GM18951 (cell line): ENCODE measurements around the gene RBBP8NL.

Experiments
- POLR2A ChIP-seq: IDR thresholded peaks from 4 replicates; pipeline ENCODE4 v1.6.1; 2011; ENCODE audit warnings: mild to moderate bottlenecking; ENCODE audit not compliant: insufficient read length, insufficient read depth; ENCODE audit errors: extremely low read depth
- in situ Hi-C: fragments of 300-500 bp; cut with MboI; formaldehyde crosslinking; loops from one replicate; pipeline ENCODE4 v1.12.0; 2022; ENCODE audit warnings: low sequenced_read_pairs, mixed read lengths, inconsistent platforms; ENCODE audit not compliant: unreplicated experiment

Gene RBBP8NL

DNA sequence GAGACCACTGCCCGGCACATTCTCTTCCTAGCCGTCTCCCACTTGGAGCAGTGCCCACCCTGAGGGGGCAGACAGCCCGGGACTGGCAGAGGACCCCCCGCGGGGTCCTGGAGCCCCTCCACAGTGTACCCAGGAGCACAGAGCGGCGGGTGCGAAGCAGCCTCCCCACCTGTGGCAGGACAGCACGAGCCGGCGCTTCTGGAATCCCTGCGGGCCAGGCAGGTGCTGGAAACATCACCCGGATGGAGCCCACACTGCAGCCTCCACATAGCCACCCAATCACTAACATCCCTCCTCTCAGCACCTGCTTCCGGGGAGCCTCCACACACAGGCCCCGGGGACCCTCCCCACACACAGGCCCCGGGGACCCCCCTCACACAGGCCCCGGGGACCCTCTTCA lies 29.8 kb upstream of the RBBP8NL start:
- TF ChIP-seq POLR2A, result no peak
- in situ Hi-C loops, result no loop called here

DNA sequence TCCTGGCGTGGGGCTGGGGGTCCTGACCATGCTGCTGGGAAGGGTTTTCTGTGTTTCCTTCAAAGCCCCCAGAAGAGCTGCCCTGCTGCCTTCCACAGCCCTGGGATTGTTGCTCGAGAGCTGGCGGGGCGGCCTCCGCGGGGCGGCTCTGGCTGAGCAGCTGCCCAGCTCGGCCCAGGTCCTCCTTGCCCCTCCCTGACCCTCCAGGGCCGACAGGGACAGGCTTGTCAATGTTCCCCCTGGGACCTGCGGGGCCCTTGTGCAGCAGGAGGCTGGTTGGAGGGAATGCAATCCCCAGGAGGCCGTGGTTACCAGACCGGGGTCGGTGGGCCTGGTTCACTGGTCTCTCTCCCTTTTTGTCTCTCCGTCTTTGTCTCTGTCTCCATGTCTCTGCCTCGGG lies 28.6 kb upstream of the RBBP8NL start:
- in situ Hi-C loops, result no loop called here
- no peak for TF ChIP-seq POLR2A

DNA sequence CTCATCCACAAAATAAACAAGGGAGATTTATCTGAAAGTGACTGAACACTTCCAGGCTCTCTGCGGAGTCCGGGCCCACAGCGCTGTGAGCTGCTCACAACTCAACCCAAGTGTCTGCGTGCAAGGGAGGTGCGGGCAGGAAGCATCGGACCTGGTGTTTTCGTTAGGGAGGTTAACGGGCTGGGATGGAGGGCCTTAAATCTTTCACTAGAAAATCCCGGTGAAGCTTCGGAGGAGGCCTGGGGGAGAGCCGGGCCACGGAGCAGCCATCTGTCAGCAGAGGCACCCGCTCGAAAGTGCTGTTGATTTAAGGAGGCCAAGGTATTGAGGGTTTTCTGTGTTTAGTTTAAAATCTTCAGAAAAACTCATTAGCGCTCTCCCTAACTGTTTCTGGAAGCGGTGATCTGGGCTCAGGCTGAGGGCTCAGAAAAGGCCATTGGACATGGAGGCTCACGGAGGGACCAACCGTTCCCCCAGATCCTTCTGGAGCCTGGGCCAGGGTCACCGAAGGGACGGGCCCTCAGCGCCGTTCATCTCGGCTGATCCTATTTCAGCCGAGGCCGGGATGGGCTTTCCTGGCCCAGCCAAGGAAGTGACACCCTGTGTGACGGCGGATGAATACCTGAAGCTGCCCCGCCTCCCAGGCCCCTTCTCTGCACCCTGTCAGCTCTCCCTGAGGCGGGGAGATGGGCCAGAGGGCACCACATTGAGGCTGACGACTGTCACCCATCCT lies 27.7 kb upstream of the RBBP8NL start:
- in situ Hi-C loops, result no loop called here
- TF ChIP-seq POLR2A, result no peak

DNA sequence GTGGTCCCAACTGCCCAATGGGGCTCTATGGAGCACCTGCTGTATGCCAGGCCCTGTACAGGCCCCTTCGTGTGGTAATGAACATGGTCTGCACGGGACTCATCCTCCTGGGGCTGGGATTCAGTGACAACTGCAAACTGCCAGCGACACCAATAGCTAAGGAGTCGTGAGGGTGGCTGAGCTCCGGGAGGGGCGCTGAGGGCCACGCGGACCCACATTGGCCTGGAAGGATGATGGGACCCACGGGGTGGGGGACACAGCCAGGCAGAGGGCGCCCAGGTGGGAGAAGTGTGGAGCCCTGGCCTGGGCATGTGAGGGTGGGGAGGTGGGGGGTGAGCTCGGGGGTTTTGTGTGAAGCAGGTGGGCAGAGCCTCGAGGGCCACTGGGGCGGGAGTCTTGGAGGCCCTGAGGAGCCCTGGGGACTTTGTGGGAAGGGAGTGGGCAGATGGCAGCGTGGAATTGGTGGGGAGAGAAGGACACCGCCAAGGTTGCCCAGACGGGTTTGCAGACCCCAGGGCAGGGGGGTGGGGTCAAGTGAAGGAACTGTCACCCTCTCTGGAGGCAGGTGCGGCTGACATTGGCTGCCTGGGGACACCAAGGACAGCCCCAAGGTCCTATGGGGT lies 26.0 kb upstream of the RBBP8NL start:
- in situ Hi-C loops, result no loop called here
- TF ChIP-seq POLR2A, result no peak

DNA sequence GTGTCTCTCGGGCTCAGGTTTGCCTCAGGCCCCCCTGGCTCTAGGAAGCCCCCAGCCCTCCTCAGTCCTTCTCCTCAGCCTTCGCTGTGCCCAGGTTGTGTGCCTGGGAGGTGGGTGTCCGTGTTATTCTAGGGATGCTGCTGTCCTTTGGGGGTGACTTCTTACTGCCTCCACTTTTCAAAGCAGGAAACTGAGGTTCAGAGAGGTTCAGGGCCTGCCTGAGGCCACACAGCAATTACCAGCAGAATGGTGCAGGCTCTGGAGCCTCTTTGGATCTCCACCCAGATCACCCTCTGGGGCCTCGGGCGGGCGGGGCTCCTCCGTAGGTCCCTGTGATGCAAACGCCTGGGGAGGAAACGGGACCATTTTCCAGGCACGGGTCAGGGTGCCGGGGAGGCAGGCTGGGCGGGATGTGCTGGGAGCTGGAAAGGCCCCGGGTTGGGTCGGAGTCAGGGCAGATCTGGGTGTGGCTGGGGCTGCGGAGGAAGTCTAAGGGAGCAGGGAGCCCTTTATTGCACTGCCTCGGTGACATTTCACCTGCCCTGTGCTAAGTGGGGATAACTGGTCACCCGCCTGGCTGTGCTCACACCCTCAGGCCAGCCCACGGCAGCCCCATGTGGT lies 25.2 kb upstream of the RBBP8NL start:
- TF ChIP-seq POLR2A, result no peak
- in situ Hi-C loops, result no loop called here

DNA sequence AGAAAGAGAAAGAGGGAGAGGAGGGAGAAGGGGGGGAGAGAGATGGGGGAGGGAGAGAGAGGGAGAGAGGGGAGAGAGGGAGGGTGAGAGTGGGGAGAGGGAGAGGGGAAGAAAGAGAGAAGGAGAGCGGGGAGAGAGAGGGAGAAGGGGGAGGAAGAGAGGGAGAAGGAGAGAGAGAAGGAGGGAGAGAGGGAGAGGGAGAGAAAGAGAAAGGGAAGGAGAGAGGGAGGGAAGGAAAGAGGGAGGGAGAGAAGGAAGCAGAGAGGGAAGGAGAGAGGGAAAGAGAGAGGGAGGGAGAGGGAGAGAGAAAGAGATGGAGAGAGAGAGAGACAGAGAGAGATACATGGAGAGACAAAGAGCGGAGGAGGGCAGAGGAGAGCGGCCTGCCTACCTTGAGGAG lies 24.6 kb upstream of the RBBP8NL start:
- in situ Hi-C loops, result no loop called here
- no peak for TF ChIP-seq POLR2A

DNA sequence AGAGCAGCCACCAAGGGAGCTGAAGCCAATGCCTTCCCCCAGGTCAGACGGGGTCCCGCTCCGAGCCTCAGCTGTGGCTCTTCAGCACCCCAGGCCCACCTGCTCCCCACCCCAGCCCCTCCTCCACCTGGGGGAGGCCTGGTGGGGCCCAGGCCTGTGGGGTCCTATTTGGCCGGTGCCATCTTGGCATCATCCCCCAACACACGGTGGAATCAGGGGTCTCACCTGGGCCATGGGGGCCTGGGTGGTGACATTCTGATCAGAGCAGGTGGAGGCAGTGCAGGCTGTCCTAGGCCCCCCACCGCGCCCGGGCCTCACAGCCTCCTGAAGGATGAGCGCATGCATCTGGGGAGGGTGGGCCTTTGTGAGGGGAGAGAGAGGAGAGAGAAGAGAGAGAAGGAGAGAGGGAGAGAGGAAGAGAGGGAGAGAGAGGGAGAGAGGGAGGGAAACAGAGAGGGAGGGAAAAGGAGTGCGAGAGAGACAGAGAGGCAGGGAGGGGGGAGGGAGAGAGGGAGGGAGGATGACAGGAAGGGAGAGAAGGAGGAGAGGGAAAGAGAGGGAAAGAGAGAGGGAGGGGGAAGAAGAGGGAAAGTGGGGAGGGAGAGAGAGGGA lies 23.9 kb upstream of the RBBP8NL start:
- in situ Hi-C loops, result no loop called here
- no peak for TF ChIP-seq POLR2A

DNA sequence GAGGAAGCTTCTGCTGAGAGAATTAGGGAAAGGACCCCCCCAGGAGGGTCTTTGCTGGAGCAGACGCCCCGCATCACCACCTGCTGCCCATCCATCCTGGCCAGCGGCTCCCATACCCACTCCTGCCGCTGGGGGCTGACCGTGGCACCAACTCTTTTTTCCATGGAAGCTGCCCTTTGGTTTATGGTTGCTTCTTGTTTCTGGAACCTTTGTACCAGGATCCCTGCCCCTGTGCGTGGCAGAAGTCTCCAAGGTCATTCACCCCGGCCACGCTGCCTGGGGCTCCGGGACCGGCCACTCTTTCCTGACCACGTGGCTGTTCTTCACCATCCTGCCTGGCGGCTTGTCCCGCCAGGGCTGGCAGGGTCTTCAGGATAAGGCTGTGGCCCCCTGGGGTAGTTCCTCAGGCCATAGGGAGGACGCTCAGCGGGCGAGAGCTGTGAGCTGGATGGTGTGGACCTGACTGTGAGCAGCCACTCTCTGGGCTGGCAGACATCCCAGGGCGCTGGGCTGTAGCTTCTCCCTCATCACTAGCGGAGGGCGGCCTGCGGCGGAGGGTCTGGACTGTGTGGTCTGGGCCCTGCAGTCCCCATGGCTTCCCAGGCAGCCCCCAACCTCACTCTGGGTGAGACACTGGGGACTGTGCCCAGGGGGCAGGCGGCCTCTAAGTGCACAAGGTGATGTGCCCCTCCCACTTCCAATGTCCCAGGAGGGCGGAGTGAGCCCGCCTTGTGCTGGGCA lies 22.8 kb upstream of the RBBP8NL start:
- TF ChIP-seq POLR2A, result no peak
- in situ Hi-C loops, result no loop called here

DNA sequence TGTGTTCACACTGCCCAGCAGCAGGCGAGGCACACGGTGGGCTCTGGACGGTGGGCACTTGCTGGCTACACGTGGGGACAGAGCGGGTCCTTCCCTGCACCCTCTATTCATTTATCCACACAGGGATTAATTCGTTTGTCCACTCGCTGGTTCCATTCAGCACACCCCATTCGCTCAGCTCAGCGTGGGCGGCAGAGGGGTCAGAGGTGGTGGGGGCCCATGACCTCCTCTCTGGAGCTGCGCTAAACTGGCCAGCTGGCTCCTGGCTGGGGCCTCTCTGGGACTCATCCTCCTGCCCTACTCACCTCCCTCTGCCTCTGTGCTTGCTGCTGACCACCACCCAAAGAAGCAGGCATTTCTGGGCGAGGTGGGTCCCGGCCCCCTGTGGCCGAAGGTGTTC lies 21.4 kb upstream of the RBBP8NL start:
- in situ Hi-C loops, result no loop called here
- no peak for TF ChIP-seq POLR2A

DNA sequence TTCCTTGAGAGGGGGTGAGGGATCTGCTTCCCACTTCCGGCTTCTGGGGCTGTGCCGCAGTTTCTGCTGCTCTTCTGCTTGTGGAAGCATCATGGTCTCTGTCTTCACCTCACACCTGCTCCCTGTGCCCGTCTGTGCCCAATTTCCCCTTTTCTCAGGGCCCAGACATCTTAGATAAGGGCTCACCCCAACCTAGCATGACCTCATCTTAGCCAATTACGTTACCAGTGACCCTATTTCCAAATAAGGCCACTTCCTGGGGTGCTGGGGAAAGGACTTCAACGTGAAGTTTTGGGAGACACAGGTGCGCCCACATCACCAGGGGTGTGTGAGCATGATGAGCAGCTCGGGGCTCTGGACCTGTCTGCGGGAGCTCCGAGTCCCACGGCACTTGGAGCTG lies 20.7 kb upstream of the RBBP8NL start:
- in situ Hi-C loops, result no loop called here
- no peak for TF ChIP-seq POLR2A

DNA sequence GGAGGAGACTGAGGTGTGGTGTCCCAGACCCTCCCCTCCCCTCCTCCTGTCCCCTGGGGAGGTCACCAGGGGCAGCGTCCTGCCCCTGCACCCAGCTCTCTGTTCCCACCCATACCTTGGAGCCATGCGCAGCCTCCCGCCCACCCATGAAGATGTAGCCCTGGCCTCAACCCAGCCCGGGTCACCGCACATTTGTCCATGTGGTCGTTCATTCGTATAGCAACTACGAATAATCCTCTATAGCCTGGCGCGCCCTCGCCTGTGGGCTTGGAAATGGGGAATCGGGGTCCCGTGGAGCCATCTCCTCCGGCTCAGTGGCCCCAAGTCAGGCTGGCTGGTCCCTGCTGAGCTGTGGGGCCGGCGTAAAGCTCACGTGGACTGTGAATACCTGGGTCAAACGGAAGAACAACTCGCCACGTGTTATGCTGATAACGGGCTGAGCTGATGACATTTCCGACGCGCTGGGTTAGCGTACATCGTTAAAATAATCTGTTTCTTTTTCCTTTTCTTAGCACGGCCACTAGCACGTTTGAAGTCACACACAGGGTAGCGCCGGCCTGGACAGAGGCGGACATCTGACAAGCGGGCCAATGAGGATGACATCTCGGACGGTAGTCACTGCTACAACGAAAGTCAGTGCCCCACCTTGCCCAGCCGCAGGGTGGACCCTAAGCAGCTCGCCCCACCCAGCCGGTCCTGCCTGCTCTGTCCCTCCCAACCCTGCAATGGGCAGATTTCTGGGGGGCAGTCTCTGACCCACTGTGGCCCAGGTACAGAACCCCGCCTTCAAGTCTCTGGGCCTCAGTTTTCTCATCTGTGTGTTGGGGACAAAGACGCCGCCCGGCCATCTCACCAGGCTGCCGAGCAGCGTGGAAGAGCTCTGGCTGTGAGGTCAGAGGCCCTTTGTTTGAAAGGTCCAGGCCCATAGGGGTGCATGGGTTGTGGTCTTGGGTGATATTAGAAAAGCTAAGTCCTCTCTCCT lies 19.8 kb upstream of the RBBP8NL start:
- no peak for TF ChIP-seq POLR2A

DNA sequence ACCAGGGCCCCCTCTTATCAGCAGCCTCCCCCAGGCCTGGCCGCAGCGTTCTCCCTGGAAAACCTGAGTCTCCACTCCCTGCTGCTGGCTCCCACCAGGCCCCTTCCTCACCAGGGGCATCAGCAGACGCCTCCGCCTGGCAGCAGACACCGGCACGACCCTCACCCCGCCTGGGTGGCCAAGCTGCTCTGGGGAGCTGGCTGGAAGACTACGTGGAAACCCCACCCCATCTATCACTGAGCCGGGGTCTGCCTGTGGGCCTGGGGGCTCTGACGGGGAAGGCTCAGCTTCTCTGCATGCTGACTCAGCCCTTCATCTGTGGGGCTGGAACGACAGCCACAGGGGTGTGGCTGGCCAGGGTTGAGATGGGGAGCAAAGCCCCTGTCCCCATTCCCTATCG lies 19.1 kb upstream of the RBBP8NL start:
- in situ Hi-C loops, result no loop called here
- no peak for TF ChIP-seq POLR2A

More for the DNA sequence above, 19.8 kb upstream of the RBBP8NL start:
- in situ Hi-C loops, result no loop called here
